Esophagus squamous epithelium (tissue), 5 donors: ENCODE results near the gene CDK8. TPM values are rescaled to one million over a fixed set of nuclear protein-coding genes. Genes with fewer than 3 reads are reported as not detected.

Source experiments
- DNase-seq: peaks from one replicate; lab custom pipeline; 2025; lab: John Stamatoyannopoulos, UW
- H3K27ac ChIP-seq, 4 donors: fragments of 200-600 bp; sonication (generic); one replicate each; pipeline ENCODE4 v1.5.1; 2016 to 2019; ENCODE audit warnings: mild to moderate bottlenecking in 1 of 4
- H3K27me3 ChIP-seq, 4 donors: fragments of 200-600 bp; sonication (generic); 1 replicate in 3 of 4; 2 replicates in 1 of 4; pipeline versions ENCODE4 v1.5.1 to v1.6.0; 2017 to 2021; ENCODE audit warnings: antibody characterized with exemption in 1 of 4
- H3K36me3 ChIP-seq, 3 donors: fragments of 200-600 bp; sonication (generic); one replicate each; pipeline ENCODE4 v1.5.1; 2016 to 2019
- H3K4me1 ChIP-seq, 3 donors: fragments of 200-600 bp; sonication (generic); one replicate each; pipeline ENCODE4 v1.5.1; 2017 to 2019
- H3K4me3 ChIP-seq, 4 donors: fragments of 200-600 bp; sonication (generic); 1 replicate in 3 of 4; 2 replicates in 1 of 4; pipeline ENCODE4 v1.5.1; 2016 to 2019; ENCODE audit warnings: mild to moderate bottlenecking in 2 of 4, moderate library complexity in 1 of 4
- H3K9me3 ChIP-seq, 3 donors: fragments of 200-600 bp; sonication (generic); one replicate each; pipeline ENCODE4 v1.5.1; 2016 to 2019
- CTCF ChIP-seq, 6 experiments: fragments of 450-650 bp in 4 of 6; fragments of 200-600 bp in 2 of 6; sonication (generic) in 2 of 6; IDR thresholded peaks; one replicate each; pipeline ENCODE4 v1.5.1; 2016 to 2019; ENCODE audit warnings: antibody characterized with exemption in 6 of 6, mild to moderate bottlenecking in 4 of 6, moderate library complexity in 4 of 6
- POLR2A ChIP-seq, 4 donors: fragments of 450-650 bp; IDR thresholded peaks; one replicate each; pipeline ENCODE4 v1.6.1; 2017; ENCODE audit warnings: antibody characterized with exemption in 4 of 4, mild to moderate bottlenecking in 4 of 4, moderate library complexity in 3 of 4
- WGBS, 2 donors: methylation state at CpG; one replicate each; pipeline ENCODE4 v1.1.5; 2018; 5-methylcytosine and 5-hydroxymethylcytosine counted together
- intact Hi-C: fragments of 100-400 bp; cut with DNase I; formaldehyde crosslinking; loops from one replicate; pipeline ENCODE4 v1.15.0; 2022
- total RNA-seq, 4 donors: library from RNA; depleted of rRNA; stranded (reverse); fragments of >200 nt; gene quantifications; one replicate each; pipeline ENCODE4 v1.1.0, GENCODE V29; 2016
- donor health status: DM: yes; HTN: yes; CAD: no.

Gene CDK8
- total RNA-seq, 4 donors from 2014 or later, result 8.0 to 16.8 (median 12.7) TPM

GRCh38 chr13:26253262-26253786, 605 bp upstream of the CDK8 start:
- TF ChIP-seq CTCF (IDR thresholded peaks at IDR 0.05) (no peak), POLR2A (IDR thresholded peaks at IDR 0.05) (no peak)
- peaks cover 6 to 31% (median 22%) of the 10 kb centered on the region in 3 donors for H3K4me1 ChIP-seq
- no peak for DNase-seq
- H3K9me3 ChIP-seq, result no peaks in the 10 kb centered on the region
- intact Hi-C loops, result no loop called here
- no peaks in the 10 kb centered on the region for H3K36me3 ChIP-seq
- 40 to 43% methylated on average over 9 of the region's 9 CpGs for WGBS, 2 donors
- no peaks in the 10 kb centered on the region for H3K27me3 ChIP-seq
- peak overlapping the region; percentile 81 to 98 (median 92) for H3K4me3 ChIP-seq
- peak overlapping the region; percentile 89 to 96 (median 94) for H3K27ac ChIP-seq

- 0 to 1% methylated on average over 10 to 15 of the region's 35 CpGs for WGBS, 2 donors
- peaks cover 6 to 31% (median 22%) of the 10 kb centered on the region in 3 donors for H3K4me1 ChIP-seq
- peak overlapping the region; percentile 89 to 96 (median 94) for H3K27ac ChIP-seq
- TF ChIP-seq POLR2A (IDR thresholded peaks at IDR 0.05), result no peak
- TF ChIP-seq CTCF (IDR thresholded peaks at IDR 0.05), result no peak
- peak; percentile 18 for DNase-seq
- peak overlapping the region; percentile 81 to 98 (median 92) for H3K4me3 ChIP-seq
- no peaks in the 10 kb centered on the region for H3K9me3 ChIP-seq
- H3K27me3 ChIP-seq, result no peaks in the 10 kb centered on the region
- intact Hi-C loops, result no loop called here
- no peaks in the 10 kb centered on the region for H3K36me3 ChIP-seq
Measured at GRCh38 chr13:26254583-26255111, 718 bp downstream of the CDK8 start.

GRCh38 chr13:26255115-26255514, 1.2 kb downstream of the CDK8 start:
- peak overlapping the region; percentile 81 to 98 (median 92) for H3K4me3 ChIP-seq
- H3K27ac ChIP-seq, result peak overlapping the region; percentile 89 to 96 (median 94)
- H3K36me3 ChIP-seq, result no peaks in the 10 kb centered on the region
- H3K9me3 ChIP-seq, result no peaks in the 10 kb centered on the region
- no peaks in the 10 kb centered on the region for H3K27me3 ChIP-seq
- intact Hi-C loops, result no loop called here
- DNase-seq, result no peak
- no peak for TF ChIP-seq CTCF (IDR thresholded peaks at IDR 0.05)
- TF ChIP-seq POLR2A (IDR thresholded peaks at IDR 0.05), result no peak
- 0 to 1% methylated on average over 7 of the region's 7 CpGs for WGBS, 2 donors
- H3K4me1 ChIP-seq, result peaks cover 6 to 31% (median 22%) of the 10 kb centered on the region in 3 donors

- no peak for DNase-seq
- TF ChIP-seq CTCF (IDR thresholded peaks at IDR 0.05) (no peak), POLR2A (IDR thresholded peaks at IDR 0.05) (no peak)
- H3K9me3 ChIP-seq, result no peaks in the 10 kb centered on the region
- 54 to 61% methylated on average over 10 of the region's 10 CpGs for WGBS, 2 donors
- intact Hi-C loops, result no loop called here
- H3K36me3 ChIP-seq, result no peaks in the 10 kb centered on the region
- peak overlapping the region in 3 of 4 donors; percentile 81 to 98 (median 92) for H3K4me3 ChIP-seq
- no peaks in the 10 kb centered on the region for H3K27me3 ChIP-seq
- peak overlapping the region in 1 of 4 donors; percentile 96 for H3K27ac ChIP-seq
- H3K4me1 ChIP-seq, result peaks cover 6 to 35% (median 22%) of the 10 kb centered on the region in 3 donors
Measured at GRCh38 chr13:26255691-26256277, 1.9 kb downstream of the CDK8 start.

- TF ChIP-seq POLR2A (IDR thresholded peaks at IDR 0.05) (no peak), CTCF (IDR thresholded peaks at IDR 0.05) (no peak)
- Histone ChIP-seq H3K4me1 (peaks cover 6 to 41% (median 22%) of the 10 kb centered on the region in 3 donors), H3K27me3 (no peaks in the 10 kb centered on the region), H3K9me3 (no peaks in the 10 kb centered on the region), H3K27ac (no peak overlapping the region), H3K36me3 (no peaks in the 10 kb centered on the region), H3K4me3 (no peak overlapping the region)
- no peak for DNase-seq
- 50 to 66% methylated on average over 2 of the region's 2 CpGs for WGBS, 2 donors
- intact Hi-C loops, result no loop called here
Measured at GRCh38 chr13:26257049-26257448, 3.1 kb downstream of the CDK8 start.
